AG09319 (cell line): ENCODE results near the gene ORC2.
"Not testable (repeated sequence)": the region's sequence is repeated elsewhere in the genome, so short reads cannot be mapped to it uniquely, and the experiment has no call there.

Source experiments
- DNase-seq: peaks from one replicate; pipeline ENCODE4 v3.0.0-alpha.2; 2010; ENCODE audit warnings: low read depth; ENCODE audit errors: extremely low read depth
- CTCF ChIP-seq: IDR thresholded peaks from 2 replicates; pipeline ENCODE4 v1.5.1; 2011; ENCODE audit warnings: low read depth, mild to moderate bottlenecking, inconsistent platforms, low read length, moderate library complexity

ORC2 gene

GRCh38 chr2:200985799-200986198, 22.3 kb upstream of the ORC2 start:
- no peak for DNase-seq

GRCh38 chr2:200976710-200977109, 13.2 kb upstream of the ORC2 start:
- DNase-seq: no peak
- TF ChIP-seq CTCF: no peak

More at GRCh38 chr2:200985799-200986198, 22.3 kb upstream of the ORC2 start:
- TF ChIP-seq CTCF: no peak

- no peak for TF ChIP-seq CTCF
- DNase-seq: no peak
Observed at GRCh38 chr2:200975672-200976071, 12.2 kb upstream of the ORC2 start.

- DNase-seq: not testable (repeated sequence)
Observed at GRCh38 chr2:200970057-200970456, 6.6 kb upstream of the ORC2 start.

- TF ChIP-seq CTCF: no peak
- no peak for DNase-seq
Observed at GRCh38 chr2:200968735-200969134, 5.3 kb upstream of the ORC2 start.

GRCh38 chr2:200968162-200968561, 4.7 kb upstream of the ORC2 start:
- no peak for TF ChIP-seq CTCF
- no peak for DNase-seq

- DNase-seq: no peak
- no peak for TF ChIP-seq CTCF
Observed at GRCh38 chr2:200966770-200967169, 3.3 kb upstream of the ORC2 start.

GRCh38 chr2:200964498-200964897, 1.0 kb upstream of the ORC2 start:
- TF ChIP-seq CTCF: no peak
- DNase-seq: no peak

GRCh38 chr2:200963918-200964252, 425 bp upstream of the ORC2 start:
- not testable (repeated sequence) for DNase-seq
